Amniotic stem cell (primary cell): ENCODE measurements around the gene SHISAL1.
"Not testable (repeated sequence)": the region's sequence is repeated elsewhere in the genome, so short reads cannot be mapped to it uniquely, and the experiment has no call there.

Experiments
- DNase-seq: peaks from one replicate; lab custom pipeline; 2025; lab: John Stamatoyannopoulos, UW

SHISAL1 gene

GRCh38 chr22:44261164-44261860 is 51.4 kb downstream of the SHISAL1 start:
- DNase-seq, result no peak

DNA sequence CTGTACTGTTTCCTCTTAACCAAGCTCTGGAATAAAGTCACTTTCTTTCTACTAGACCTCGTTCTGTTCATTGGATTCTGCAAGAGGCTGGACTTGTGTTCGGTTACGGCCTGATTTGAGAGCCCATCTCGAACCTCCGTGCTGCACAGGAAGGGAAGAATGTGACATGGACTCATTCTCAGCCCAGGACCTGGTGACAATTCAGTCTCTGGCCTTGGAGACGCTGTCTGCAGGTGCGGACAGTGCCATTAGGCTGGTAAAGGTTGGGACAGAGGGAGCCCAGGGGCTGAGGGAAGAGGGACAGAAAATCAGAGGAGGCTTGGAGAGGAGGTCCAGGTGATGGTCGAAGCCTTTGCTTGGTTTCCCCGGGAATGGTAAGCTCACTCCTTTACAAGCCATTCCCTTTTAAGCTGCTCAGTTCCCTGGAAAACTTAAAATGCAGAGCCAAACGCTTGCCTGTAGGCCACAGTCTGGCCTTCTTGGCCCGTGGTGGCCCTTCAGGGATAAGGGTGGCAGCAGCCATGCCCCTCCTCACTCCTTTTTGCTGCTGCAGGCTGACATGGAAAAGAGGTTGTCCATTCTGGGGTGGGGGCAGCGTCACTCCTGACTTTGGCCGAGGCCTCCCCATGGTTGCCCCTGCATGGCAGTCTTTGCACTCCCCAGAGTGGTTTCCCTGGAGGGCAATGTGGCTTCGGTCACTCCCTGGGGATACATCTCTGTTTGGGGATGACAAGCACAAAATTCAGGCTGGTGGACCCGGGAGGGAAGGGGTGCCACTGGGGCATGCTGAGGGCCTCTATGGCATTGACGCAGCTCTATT is 52.3 kb downstream of the SHISAL1 start:
- DNase-seq, result no peak

- no peak for DNase-seq
Observed at GRCh38 chr22:44259366-44260215, 53.2 kb downstream of the SHISAL1 start.

GRCh38 chr22:44256556-44257485 is 55.9 kb downstream of the SHISAL1 start:
- no peak for DNase-seq

- no peak for DNase-seq
Observed at GRCh38 chr22:44256085-44256484, 56.7 kb downstream of the SHISAL1 start.

GRCh38 chr22:44254811-44255210 is 57.9 kb downstream of the SHISAL1 start:
- DNase-seq, result no peak

GRCh38 chr22:44249376-44250147 is 63.2 kb downstream of the SHISAL1 start:
- DNase-seq, result no peak

DNA sequence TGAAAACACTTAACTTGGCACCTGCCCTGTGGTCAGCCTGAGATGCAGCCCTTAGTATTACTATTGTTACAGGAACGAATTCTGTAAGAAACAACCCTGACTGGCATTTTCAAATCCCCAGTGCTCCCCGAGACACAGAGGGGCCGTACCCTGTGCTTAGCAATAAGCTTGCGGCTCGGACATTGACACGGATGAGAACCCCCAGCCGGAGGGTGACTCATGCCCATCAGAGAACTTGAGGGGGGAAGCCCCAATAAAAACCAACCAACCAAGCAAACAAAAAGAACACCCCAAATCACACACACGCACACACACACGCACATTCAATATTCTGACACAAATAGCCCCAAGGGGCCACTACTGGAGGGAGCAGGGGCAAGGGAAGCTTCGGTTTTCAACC is 63.8 kb downstream of the SHISAL1 start:
- no peak for DNase-seq

- DNase-seq, result no peak
Observed at GRCh38 chr22:44247923-44248892, 64.5 kb downstream of the SHISAL1 start.

GRCh38 chr22:44247346-44247745 is 65.4 kb downstream of the SHISAL1 start:
- no peak for DNase-seq

GRCh38 chr22:44246615-44247326 is 66.0 kb downstream of the SHISAL1 start:
- no peak for DNase-seq

- no peak for DNase-seq
Observed at GRCh38 chr22:44245867-44246266, 66.9 kb downstream of the SHISAL1 start.

DNA sequence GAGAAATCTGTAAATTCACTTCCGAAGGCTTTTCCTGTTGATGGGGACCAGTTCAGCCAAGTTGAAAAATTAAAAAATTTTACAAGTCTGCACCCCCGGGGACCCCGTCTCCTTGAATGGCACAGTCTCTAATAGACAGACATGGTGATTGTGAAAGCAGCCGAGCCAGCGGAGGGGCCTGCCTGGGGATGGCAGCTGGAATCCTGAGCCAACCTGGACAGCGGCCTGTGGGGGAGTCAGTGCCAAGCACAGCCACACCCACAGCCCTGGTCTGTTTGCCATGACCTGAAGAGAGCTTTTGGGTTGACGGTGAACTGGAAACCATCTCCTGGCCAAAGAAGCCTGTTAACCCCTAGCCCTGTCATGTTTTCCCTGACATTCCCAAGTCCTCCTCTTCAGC is 67.3 kb downstream of the SHISAL1 start:
- DNase-seq, result no peak

DNA sequence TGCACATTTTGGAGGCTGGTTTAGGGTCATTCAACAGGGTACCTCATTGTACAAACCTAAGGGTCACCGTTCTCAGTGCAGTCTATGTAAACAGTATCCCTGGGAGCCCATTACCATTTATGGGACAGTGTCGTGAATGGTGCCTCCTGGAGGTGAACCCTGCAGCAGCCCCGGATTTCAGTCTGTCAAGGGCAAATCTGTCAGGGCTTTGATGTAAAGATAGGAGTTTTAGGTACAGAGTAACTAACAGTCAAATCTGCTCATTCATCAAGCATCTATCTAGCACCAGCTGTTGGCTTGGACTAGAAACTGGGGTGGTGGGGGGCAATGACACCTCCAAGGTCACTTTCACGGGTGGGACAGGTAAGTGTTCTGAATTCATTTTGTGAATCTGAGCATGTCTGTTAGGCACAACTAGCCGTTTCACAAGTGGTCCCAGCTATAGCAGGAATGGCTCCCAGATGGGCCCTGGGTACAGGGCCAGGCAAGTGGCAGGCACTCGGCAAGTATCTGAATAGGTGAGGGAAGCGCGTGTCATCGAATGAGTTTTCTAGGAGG is 68.4 kb downstream of the SHISAL1 start:
- DNase-seq, result no peak

GRCh38 chr22:44243761-44244160 is 69.0 kb downstream of the SHISAL1 start:
- no peak for DNase-seq

DNA sequence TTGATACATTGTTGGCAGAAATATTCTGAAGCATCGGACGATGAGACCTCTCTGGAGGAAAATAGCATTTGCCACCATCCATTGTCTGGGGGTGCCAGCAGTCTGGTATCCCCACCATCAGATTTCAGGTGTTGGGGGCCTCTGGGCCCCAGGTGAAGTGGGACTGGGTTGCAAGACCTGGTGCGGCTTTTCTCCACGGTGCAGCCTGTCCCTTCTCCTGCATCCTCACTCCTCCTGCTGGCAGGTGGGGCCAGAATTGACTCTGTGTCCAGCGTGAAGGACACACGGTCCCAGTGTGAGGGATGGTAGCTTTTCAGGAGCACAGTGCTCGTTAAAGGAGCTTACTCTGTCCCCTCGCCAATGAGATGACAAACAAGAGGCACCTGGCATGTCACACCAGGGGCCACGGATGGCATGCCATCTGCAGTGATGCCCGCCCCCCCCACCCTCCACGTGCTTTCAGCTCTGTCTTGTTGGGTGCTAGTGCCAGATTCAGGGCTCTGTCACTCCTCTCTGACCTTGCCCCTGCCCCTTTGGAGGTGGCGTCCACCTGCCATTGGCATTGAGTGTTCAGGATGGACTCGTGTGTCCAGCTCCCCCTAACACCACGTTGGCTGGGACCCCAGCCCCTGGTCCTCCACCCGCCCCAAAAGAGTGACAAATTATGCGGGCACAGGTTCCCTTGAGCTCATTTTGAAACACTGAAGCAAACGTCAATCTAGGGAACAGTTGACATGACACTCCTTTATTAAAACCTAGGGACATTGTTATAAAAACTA is 69.6 kb downstream of the SHISAL1 start:
- no peak for DNase-seq

DNA sequence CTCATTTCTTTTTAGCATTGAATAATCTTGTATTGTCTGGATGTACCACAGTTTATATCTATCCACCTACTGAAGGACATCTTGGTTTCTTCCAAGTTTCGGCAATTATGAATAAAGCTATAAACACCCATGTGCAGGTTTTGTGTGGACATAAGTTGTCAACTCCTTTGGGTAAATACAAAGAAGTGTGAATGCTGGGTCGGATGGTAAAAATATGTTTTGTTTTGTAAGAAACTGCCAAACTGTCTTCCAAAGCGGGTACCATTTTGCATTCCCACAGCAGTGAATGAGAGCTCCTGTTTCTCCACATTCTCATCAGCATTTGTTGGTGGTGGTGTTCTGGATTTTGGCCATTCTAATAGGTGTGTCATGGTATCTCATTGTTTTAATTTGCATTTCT is 71.6 kb downstream of the SHISAL1 start:
- not testable (repeated sequence) for DNase-seq

- no peak for DNase-seq
Observed at GRCh38 chr22:44237290-44237689, 75.5 kb downstream of the SHISAL1 start.
